OCI-LY7 (cell line): Measurements from ENCODE around the gene PLD2. TPM values are rescaled to one million over a fixed set of nuclear protein-coding genes. Genes with fewer than 3 reads are reported as not detected.

Experiments used
- BruUV-seq: library from RNA; stranded (reverse); fragments of 400-500 nt; replicated peaks from 2 replicates; lab custom pipeline; 2021; lab: Mats Ljungman, UMichigan
- CTCF ChIA-PET: fragments of 300-600 bp; sonication (Branson Sonifier 250); formaldehyde crosslinking; loops from one replicate; lab custom pipeline; 2022; ENCODE audit warnings: antibody characterized with exemption; ENCODE audit not compliant: unreplicated experiment; lab: Charles Lee
- POLR2A ChIA-PET: fragments of 300-600 bp; sonication (Branson Sonifier 250); formaldehyde crosslinking; loops from one replicate; lab custom pipeline; 2022; ENCODE audit warnings: antibody characterized with exemption; lab: Charles Lee
- DNase-seq: peaks from one replicate; pipeline ENCODE4 v3.0.0-alpha.2; 2015; ENCODE audit warnings: low spot score
- H2AFZ ChIP-seq: fragments of 200-600 bp; sonication (generic), shearing (Covaris generic); 2 replicates; pipeline ENCODE4 v1.6.1; 2014; ENCODE audit warnings: mild to moderate bottlenecking, antibody characterized with exemption, low read length, moderate library complexity
- H3K27ac ChIP-seq: fragments of 200-600 bp; sonication (generic); 2 replicates; pipeline ENCODE4 v1.5.1; 2014; ENCODE audit warnings: mixed run types, low read depth, mild to moderate bottlenecking, moderate library complexity, low read length, inconsistent platforms; ENCODE audit not compliant: poor library complexity, severe bottlenecking
- H3K36me3 ChIP-seq: fragments of 200-600 bp; sonication (generic); 2 replicates; pipeline ENCODE4 v1.6.1; 2014; ENCODE audit warnings: mild to moderate bottlenecking, antibody characterized with exemption, low read length, moderate library complexity, mixed read lengths; ENCODE audit not compliant: insufficient read depth
- H3K4me1 ChIP-seq: fragments of 200-600 bp; sonication (generic); 2 replicates; pipeline ENCODE4 v1.5.1; 2014; ENCODE audit warnings: mild to moderate bottlenecking, low read length; ENCODE audit not compliant: insufficient read depth, poor library complexity, severe bottlenecking
- H3K4me2 ChIP-seq: fragments of 200-600 bp; sonication (generic); 2 replicates; pipeline ENCODE4 v1.6.1; 2014; ENCODE audit warnings: mild to moderate bottlenecking, low read length
- H3K4me3 ChIP-seq: fragments of 200-600 bp; sonication (generic); 2 replicates; pipeline ENCODE4 v1.5.1; 2014; ENCODE audit warnings: mild to moderate bottlenecking, low read depth, low read length; ENCODE audit not compliant: poor library complexity, severe bottlenecking
- H3K79me2 ChIP-seq: fragments of 200-600 bp; sonication (generic); 2 replicates; pipeline ENCODE4 v1.6.1; 2016; ENCODE audit warnings: low read depth, mild to moderate bottlenecking, low read length, moderate library complexity, mixed read lengths; ENCODE audit not compliant: insufficient read depth
- H3K9me2 ChIP-seq: fragments of 200-600 bp; sonication (generic); 2 replicates; pipeline ENCODE4 v1.6.1; 2016; ENCODE audit warnings: mild to moderate bottlenecking, low read length, mixed read lengths; ENCODE audit not compliant: insufficient read depth
- H3K9me3 ChIP-seq: fragments of 200-600 bp; sonication (generic); 2 replicates; pipeline ENCODE4 v1.6.1; 2014; ENCODE audit warnings: mild to moderate bottlenecking, mixed run types, low read length, mixed read lengths
- H4K20me1 ChIP-seq: fragments of 200-600 bp; sonication (generic); 2 replicates; pipeline ENCODE4 v1.6.1; 2014; ENCODE audit warnings: mild to moderate bottlenecking, antibody characterized with exemption, low read length, moderate library complexity, mixed read lengths; ENCODE audit not compliant: insufficient read depth
- CTCF ChIP-seq: fragments of 200-600 bp; sonication (generic); conservative IDR thresholded peaks from 2 replicates; pipeline ENCODE4 v1.5.1; 2014; ENCODE audit warnings: mild to moderate bottlenecking, antibody characterized with exemption, low read length, moderate library complexity, mixed read lengths
- EZH2phosphoT487 ChIP-seq: fragments of 200-600 bp; sonication (generic); IDR thresholded peaks from 2 replicates; pipeline ENCODE4 v1.6.1; 2018; ENCODE audit warnings: low read depth, borderline replicate concordance, mild to moderate bottlenecking, mixed run types, antibody characterized with exemption, low read length, moderate library complexity, mixed read lengths
- intact Hi-C: fragments of 100-400 bp; cut with micrococcal nuclease; formaldehyde crosslinking; loops from one replicate; pipeline ENCODE4 v1.10.0; 2022; ENCODE audit not compliant: unreplicated experiment
- total RNA-seq, 2 experiments: library from RNA; depleted of rRNA in 1 of 2; stranded (reverse); fragments of >200 nt in 1 of 2; shearing (Covaris generic) in 1 of 2; gene quantifications; 2 replicates each; pipeline ENCODE4 v1.2.3, GENCODE V29; 2014 to 2022

Gene PLD2
- total RNA-seq, 2 experiments from 2014 or later, result 10.2 to 13.5 TPM

- Histone ChIP-seq H3K4me3 (no peak overlapping the region), H3K27ac (no peak overlapping the region), H3K4me2 (no peak overlapping the region), H3K9me3 (no peaks in the 10 kb centered on the region), H3K4me1 (peaks cover 3% of the 10 kb centered on the region), H3K36me3 (peaks cover 3% of the 10 kb centered on the region; the same call in 1 of the 2 replicates), H3K79me2 (no peaks in the 10 kb centered on the region), H4K20me1 (no peaks in the 10 kb centered on the region), H2AFZ (no peak overlapping the region), H3K9me2 (no peaks in the 10 kb centered on the region)
- ChIA-PET CTCF (no interaction called here), POLR2A (no interaction called here)
- DNase-seq, result no peak
- intact Hi-C loops, result no loop called here
- TF ChIP-seq EZH2phosphoT487 (no peak), CTCF (no peak)
- BruUV-seq, result no TSS peak
Observed at GRCh38 chr17:4859816-4860625, 53.1 kb downstream of the PLD2 start.

DNA sequence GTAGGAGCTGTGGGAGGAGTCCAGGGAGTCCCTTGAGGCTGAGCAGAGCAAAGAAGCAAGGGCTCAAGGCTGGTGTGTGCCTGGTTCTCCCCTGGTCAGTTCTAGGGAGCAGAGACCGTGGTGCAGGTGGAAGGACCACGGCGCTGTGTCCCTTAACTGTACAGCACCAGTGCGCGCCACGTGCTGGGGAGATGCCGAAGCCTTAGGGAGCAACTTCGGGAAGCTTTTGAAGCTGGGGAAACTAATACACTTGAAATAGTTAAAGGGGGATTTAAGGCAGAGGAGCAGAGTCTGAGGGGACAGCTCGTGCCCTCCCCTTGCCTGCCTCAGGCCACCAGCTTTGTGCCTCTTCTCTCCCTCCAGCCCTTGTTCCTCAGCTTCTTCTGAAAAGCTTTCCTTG, 53.7 kb downstream of the PLD2 start:
- H3K36me3 ChIP-seq, result peaks cover 3% of the 10 kb centered on the region; the same call in 1 of the 2 replicates
- no peak overlapping the region for H2AFZ ChIP-seq
- TF ChIP-seq EZH2phosphoT487 (no peak), CTCF (no peak)
- peaks cover 3% of the 10 kb centered on the region for H3K4me1 ChIP-seq
- no TSS peak for BruUV-seq
- H4K20me1 ChIP-seq, result no peaks in the 10 kb centered on the region
- no peaks in the 10 kb centered on the region for H3K79me2 ChIP-seq
- no peaks in the 10 kb centered on the region for H3K9me3 ChIP-seq
- no peak overlapping the region for H3K27ac ChIP-seq
- DNase-seq, result no peak
- H3K9me2 ChIP-seq, result no peaks in the 10 kb centered on the region
- no peak overlapping the region for H3K4me2 ChIP-seq
- ChIA-PET POLR2A (interaction anchor here (1.5 kb wide), 1 partner anchor 18 kb away, joined by 3 read pairs; no protein-coding TSS in a partner anchor), CTCF (no interaction called here)
- H3K4me3 ChIP-seq, result no peak overlapping the region
- intact Hi-C loops, result no loop called here

- intact Hi-C loops, result no loop called here
- BruUV-seq, result no TSS peak
- POLR2A ChIA-PET, result interaction anchor here (1.5 kb wide), 1 partner anchor 17 kb away, joined by 3 read pairs; no protein-coding TSS in a partner anchor
- no peak overlapping the region for H3K27ac ChIP-seq
- no peak overlapping the region for H3K4me3 ChIP-seq
- H3K36me3 ChIP-seq, result peaks cover 3% of the 10 kb centered on the region; the same call in 1 of the 2 replicates
- H4K20me1 ChIP-seq, result no peaks in the 10 kb centered on the region
- TF ChIP-seq EZH2phosphoT487, result no peak
- TF ChIP-seq CTCF, result no peak
- no peaks in the 10 kb centered on the region for H3K79me2 ChIP-seq
- H3K4me2 ChIP-seq, result no peak overlapping the region
- DNase-seq, result no peak
- H3K4me1 ChIP-seq, result peaks cover 3% of the 10 kb centered on the region
- H3K9me3 ChIP-seq, result no peaks in the 10 kb centered on the region
- no peaks in the 10 kb centered on the region for H3K9me2 ChIP-seq
- no peak overlapping the region for H2AFZ ChIP-seq
- CTCF ChIA-PET, result no interaction called here
Observed at GRCh38 chr17:4861052-4861451, 54.1 kb downstream of the PLD2 start.
